Activated CD4-positive, alpha-beta T cell treated with anti-CD3 and anti-CD28 coated beads, Interleukin-2, amount 10 ng/mL, durations not matched to agents 24 days and 14 days (primary cell): Measurements from ENCODE around the gene HPN. TPM values are rescaled to one million over a fixed set of nuclear protein-coding genes. Genes with fewer than 3 reads are reported as not detected.
"Not testable (repeated sequence)": the region's sequence is repeated elsewhere in the genome, so short reads cannot be mapped to it uniquely, and the experiment has no call there.

Experiments
- DNase-seq: peaks from one replicate; pipeline ENCODE4 v3.0.0; 2022
- H3K27ac Mint-ChIP-seq: one replicate; pipeline ENCODE4 v1.8.0; 2022; ENCODE audit warnings: mild to moderate bottlenecking, mixed read lengths
- H3K27me3 Mint-ChIP-seq: one replicate; pipeline ENCODE4 v1.8.0; 2022; ENCODE audit warnings: mixed read lengths
- H3K36me3 Mint-ChIP-seq: one replicate; pipeline ENCODE4 v1.8.0; 2022; ENCODE audit warnings: low read depth, mild to moderate bottlenecking, mixed read lengths
- H3K4me1 Mint-ChIP-seq: one replicate; pipeline ENCODE4 v1.8.0; 2021; ENCODE audit warnings: mixed read lengths
- H3K4me3 Mint-ChIP-seq: one replicate; pipeline ENCODE4 v1.8.0; 2022; ENCODE audit warnings: mild to moderate bottlenecking, moderate library complexity, mixed read lengths
- H3K9me3 Mint-ChIP-seq: one replicate; pipeline ENCODE4 v1.8.0; 2021; ENCODE audit warnings: mixed read lengths
- intact Hi-C: fragments of 100-400 bp; cut with micrococcal nuclease; formaldehyde crosslinking; loops from one replicate; pipeline ENCODE4 v1.15.1; 2023
- total RNA-seq: library from RNA; stranded (reverse); gene quantifications from 2 replicates; pipeline ENCODE4 v1.2.3, GENCODE V29; 2022

Gene HPN
- total RNA-seq, 1 donor from 2014 or later = 0.09 TPM

DNA sequence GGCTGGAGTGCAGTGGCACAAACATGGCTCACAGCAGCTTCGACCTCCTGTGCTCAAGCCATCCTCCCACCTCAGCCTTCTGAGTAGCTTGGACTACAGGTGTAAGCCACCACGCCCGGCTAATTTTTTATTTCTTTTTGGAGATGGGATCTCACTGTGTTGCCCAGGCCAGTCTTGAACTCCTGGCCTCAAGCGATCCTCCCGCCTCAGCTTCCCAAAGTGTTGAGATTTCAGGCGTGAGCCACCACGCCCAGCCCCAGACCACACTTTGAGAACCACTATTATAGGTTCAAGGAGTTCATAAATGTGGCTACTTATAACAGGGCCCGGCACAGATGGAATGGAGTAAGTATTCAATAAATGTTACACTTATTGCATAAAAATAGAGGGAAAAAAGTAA is 14.5 kb upstream of the HPN start:
- H3K4me1 Mint-ChIP-seq = peaks cover 6% of the 10 kb centered on the region
- no peak for DNase-seq
- H3K27me3 Mint-ChIP-seq = peaks cover 10% of the 10 kb centered on the region
- peaks cover 43% of the 10 kb centered on the region for H3K36me3 Mint-ChIP-seq
- no peaks in the 10 kb centered on the region for H3K9me3 Mint-ChIP-seq
- no peak overlapping the region for H3K4me3 Mint-ChIP-seq
- H3K27ac Mint-ChIP-seq = no peak overlapping the region
- intact Hi-C loops = no loop called here

DNA sequence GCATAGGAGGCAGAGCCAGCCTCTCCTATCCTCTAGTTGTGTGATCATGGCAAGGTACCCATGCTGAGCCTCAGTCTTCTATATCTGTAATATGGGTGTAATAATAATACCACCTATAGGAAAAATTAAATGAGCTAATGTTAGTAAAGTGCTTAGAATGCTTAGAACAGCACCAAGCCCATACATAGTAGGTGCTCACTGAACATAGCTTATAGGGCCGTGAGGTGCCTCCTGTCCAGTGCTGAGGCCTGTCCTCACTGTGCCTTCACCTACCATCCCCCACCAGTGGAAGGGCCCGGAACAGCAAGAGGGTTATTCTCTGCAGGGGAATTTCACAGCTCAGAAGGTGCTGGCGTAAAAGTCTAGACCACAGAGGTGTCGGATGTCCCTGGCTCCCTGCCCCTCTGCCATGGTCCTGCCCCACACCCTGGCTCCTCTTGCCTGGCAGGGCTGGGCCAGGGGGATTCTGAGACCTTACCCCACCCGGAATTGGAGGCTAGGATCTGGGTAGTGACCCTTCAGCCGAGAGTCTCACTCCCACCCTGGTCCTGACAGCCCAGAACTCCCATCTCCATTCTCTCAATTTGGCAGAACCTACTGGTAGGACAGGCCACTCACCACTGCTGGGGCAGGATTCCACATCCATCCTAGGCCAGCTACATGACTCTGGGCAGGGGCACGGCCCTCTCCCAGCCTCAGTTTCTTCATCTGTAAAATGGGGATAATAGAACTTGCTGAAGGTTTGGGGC is 13.5 kb upstream of the HPN start:
- Mint-ChIP-seq H3K27me3 (peaks cover 17% of the 10 kb centered on the region), H3K9me3 (no peaks in the 10 kb centered on the region), H3K4me1 (peaks cover 6% of the 10 kb centered on the region), H3K36me3 (peaks cover 37% of the 10 kb centered on the region), H3K27ac (no peak overlapping the region), H3K4me3 (no peak overlapping the region)
- no peak for DNase-seq
- intact Hi-C loops = no loop called here

DNA sequence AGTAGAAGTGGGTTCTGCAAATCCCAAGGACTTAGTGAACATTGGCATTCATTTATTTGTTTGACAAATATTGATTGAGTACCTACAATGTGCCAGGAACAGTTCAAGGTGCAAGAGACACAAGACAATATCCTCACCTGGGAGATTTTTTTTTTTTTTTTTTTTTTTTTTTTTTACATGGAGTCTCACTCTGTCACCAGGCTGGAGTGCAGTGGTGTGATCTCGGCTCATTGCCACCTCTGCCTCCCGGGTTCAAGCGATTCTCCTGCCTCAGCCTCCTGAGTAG is 13.0 kb upstream of the HPN start:
- intact Hi-C loops, H3K9me3 Mint-ChIP-seq, DNase-seq, H3K27ac Mint-ChIP-seq, H3K4me1 Mint-ChIP-seq, H3K4me3 Mint-ChIP-seq: not testable (repeated sequence)
- peaks cover 35% of the 10 kb centered on the region for H3K36me3 Mint-ChIP-seq
- H3K27me3 Mint-ChIP-seq = peaks cover 22% of the 10 kb centered on the region

DNA sequence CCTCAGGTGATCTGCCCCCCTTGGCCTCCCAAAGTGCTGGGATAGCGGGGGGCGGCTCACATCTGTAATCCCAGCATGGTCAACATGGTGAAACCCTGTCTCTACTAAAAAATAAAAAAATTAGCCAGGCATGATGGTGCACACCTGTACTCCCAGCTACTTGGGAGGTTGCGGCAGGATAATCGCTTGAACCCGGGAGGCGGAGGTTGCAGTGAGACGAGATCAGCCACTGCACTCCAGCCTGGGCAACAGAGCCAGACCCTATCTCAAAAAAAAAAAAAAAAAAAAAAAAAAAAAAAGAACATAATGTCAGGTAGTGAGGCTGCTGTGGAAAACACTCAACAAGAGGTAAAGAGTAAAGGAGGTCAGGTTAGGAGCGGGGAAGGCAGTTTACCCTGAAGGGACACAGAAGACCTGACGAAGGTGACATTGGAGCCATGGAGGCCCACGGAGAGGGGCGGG is 12.2 kb upstream of the HPN start:
- peaks cover 22% of the 10 kb centered on the region for H3K27me3 Mint-ChIP-seq
- peak overlapping the region; percentile 52 for H3K4me3 Mint-ChIP-seq
- peaks cover 32% of the 10 kb centered on the region for H3K36me3 Mint-ChIP-seq
- DNase-seq, H3K4me1 Mint-ChIP-seq, intact Hi-C loops, H3K9me3 Mint-ChIP-seq, H3K27ac Mint-ChIP-seq: not testable (repeated sequence)

DNA sequence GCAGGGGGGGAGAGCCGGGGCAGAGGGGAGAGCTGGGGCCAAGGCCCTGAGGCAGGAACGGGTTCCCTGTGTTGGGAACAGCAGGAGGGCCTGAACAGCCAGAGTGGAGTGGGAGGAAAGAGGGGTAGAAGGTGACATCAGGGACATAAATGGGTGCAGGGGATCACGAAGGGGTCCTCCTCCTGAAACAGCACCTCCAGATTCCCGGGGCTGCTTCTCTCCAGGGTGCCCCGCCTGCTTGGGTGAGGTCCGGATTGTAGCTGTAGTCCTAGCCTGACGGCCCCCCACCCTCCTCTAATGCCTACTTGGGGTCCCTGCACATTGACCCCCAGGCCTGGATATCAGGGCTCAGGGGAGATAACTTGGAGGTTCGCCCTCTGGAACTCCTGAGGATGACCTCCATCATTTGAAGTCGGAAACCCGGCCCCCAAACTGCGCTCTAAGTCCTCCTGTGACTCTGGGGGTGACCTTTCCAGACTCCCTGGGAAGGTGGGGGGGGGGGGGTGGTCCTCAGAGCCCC is 11.7 kb upstream of the HPN start:
- Mint-ChIP-seq H3K27me3 (peaks cover 25% of the 10 kb centered on the region), H3K27ac (no peak overlapping the region), H3K4me1 (peaks cover 6% of the 10 kb centered on the region), H3K36me3 (peaks cover 28% of the 10 kb centered on the region), H3K4me3 (peak overlapping the region; percentile 52), H3K9me3 (no peaks in the 10 kb centered on the region)
- intact Hi-C loops = no loop called here
- no peak for DNase-seq

DNA sequence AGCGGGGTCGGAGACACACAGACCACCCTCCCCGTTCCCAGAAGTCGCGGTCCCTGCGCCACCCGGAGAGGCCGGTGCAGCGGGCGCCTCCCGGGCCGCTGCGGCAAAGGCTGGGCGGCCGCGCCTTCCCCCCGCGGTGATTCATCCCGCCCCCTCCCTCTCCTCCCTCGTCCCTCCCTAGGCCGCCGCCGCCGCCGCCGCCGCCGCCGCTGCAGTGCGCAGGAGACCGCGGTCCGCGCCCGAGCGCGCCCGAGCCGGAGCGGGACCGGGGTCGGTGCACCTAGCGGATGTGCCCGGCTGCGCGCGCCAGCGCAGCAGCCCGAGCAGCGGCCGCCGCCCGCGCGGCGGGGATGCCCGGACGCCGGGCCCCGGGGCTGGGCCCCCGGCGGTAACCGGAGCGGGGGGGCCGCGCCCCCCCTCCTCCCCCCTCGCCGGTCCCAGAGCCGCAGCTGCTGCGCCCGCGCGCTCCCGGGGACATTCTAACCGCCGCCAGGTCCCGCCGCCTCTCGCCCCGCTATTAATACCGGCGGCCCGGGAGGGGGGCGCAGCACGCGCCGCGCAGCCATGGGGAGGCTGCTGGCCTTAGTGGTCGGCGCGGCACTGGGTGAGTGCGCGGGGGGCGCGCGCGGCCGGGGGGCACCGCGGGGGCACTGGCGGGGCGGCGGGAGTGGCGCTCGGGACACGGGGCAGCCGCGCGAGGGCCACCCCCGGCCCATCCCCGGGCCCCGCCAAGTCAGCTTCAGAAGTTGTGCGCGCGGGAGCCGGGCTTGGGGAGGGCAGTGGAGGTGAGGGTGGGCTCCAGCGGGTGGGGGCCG is 11.1 kb upstream of the HPN start, which contains the start of gene SCN1B:
SCN1B (plus strand) TSS at position 214 of the 815 bp plus-strand sequence; CDS start at position 565, 351 bp downstream.
- H3K27ac Mint-ChIP-seq = no peak within 1 kb of the TSS
- no peaks in the 10 kb centered on the region for H3K9me3 Mint-ChIP-seq
- intact Hi-C loops = no loop called here
- H3K36me3 Mint-ChIP-seq = peaks cover 23% of the 10 kb centered on the region
- peak within 1 kb of the TSS; percentile 72 for H3K4me3 Mint-ChIP-seq
- H3K27me3 Mint-ChIP-seq = peaks cover 25% of the 10 kb centered on the region
- H3K4me1 Mint-ChIP-seq = peaks cover 6% of the 10 kb centered on the region
- DNase-seq = peak; percentile 85

DNA sequence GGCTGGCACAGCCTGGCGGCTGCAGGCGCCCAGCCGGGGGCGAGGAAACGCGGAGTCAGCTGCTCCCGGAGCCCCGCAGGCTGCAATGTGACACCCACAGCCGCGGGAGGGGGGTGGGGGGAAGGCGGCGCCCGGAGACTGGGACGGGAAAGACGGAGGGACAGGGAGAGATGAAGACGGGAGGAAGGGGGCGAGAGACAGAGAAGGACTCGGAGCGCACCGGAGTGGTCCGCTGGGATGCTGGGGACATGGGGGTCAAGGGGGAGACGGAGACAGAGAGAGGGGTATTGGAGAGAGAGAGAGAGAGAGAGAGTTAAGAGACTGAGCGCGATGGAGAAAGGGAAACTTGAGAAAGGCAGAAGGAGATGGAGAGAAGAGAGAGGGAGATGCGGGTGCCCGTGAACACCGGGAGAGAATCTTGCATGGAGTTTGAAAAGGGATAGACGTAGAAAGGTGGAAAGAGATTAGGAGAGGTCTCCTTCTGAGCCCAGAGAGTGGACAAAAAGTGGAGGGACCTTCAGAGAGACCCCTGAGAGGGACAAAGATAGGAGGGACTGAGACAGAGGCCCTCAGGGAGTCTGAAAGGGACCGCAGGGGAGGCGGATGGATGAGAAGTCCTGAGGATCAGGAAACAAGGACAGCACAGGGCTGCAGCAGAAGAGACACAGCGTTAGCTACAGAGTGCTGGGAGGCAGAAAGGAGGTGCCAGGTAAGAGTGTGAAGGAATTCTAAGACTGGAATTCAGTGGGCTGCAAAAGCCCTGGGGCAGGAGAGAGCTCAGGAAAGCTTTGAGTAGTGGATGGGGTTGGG is 10.2 kb upstream of the HPN start:
- H3K36me3 Mint-ChIP-seq = peaks cover 18% of the 10 kb centered on the region
- H3K27ac Mint-ChIP-seq = no peak overlapping the region
- no peaks in the 10 kb centered on the region for H3K9me3 Mint-ChIP-seq
- DNase-seq = no peak
- H3K4me3 Mint-ChIP-seq = peak overlapping the region; percentile 72
- H3K27me3 Mint-ChIP-seq = peaks cover 25% of the 10 kb centered on the region
- intact Hi-C loops = no loop called here
- H3K4me1 Mint-ChIP-seq = peaks cover 6% of the 10 kb centered on the region

DNA sequence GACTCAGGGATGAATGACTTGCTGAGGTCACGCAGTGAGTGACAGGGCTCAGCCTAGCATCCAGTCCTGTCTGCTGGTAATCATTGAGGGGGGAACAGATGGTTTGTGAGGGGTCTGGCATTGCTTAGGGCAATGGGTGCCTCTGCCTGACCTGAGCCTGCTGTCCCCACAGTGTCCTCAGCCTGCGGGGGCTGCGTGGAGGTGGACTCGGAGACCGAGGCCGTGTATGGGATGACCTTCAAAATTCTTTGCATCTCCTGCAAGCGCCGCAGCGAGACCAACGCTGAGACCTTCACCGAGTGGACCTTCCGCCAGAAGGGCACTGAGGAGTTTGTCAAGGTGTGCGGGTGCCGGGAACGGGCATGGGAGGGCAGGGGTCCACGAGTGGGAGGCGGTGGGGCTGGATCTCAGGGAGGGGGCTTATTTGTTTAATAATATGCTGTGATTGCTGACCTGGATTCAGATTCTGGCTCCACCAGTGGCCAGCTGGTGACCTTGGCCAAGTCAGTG is 9.1 kb upstream of the HPN start:
- DNase-seq = no peak
- peaks cover 6% of the 10 kb centered on the region for H3K4me1 Mint-ChIP-seq
- intact Hi-C loops = no loop called here
- H3K27ac Mint-ChIP-seq = no peak overlapping the region
- H3K4me3 Mint-ChIP-seq = no peak overlapping the region
- H3K9me3 Mint-ChIP-seq = no peaks in the 10 kb centered on the region
- peaks cover 9% of the 10 kb centered on the region for H3K36me3 Mint-ChIP-seq
- peaks cover 25% of the 10 kb centered on the region for H3K27me3 Mint-ChIP-seq

DNA sequence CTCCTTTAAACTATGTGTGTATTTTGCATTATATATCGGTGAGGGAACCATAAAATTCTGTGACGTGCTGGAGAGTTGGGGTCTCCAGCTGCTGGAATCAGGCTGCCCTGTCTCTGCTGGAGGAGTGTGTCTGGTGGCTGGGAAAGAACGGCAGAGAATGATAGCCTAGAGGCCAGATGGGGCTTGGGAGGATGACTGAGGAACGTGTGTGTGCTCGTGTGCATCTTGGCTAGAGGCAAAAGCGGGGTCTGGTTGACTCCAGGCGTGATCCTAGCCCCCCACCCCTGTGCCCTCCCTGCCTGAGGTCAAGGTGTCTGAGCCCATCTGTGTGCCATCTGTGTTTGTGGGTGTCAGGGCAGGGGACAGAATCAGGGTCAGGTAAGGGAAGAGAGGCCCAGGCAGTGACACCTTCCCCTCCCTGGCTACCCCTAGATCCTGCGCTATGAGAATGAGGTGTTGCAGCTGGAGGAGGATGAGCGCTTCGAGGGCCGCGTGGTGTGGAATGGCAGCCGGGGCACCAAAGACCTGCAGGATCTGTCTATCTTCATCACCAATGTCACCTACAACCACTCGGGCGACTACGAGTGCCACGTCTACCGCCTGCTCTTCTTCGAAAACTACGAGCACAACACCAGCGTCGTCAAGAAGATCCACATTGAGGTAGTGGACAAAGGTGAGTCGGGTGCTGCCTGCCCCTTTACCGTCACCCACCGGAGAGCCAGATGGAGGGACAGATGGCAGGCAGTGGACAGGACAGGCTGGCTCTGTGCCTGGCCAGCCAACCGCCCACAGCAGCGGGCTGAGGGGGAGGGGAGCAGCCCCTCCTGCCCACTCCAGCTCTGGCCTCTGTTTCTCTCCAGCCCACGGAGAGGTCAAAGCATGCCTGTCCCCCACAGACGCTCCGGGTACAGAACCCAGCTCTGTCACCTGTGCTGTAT is 8.2 kb upstream of the HPN start:
- Mint-ChIP-seq H3K9me3 (no peaks in the 10 kb centered on the region), H3K4me1 (peaks cover 6% of the 10 kb centered on the region), H3K27ac (no peak overlapping the region), H3K4me3 (no peak overlapping the region), H3K36me3 (peaks cover 2% of the 10 kb centered on the region), H3K27me3 (peaks cover 26% of the 10 kb centered on the region)
- intact Hi-C loops = no loop called here
- no peak for DNase-seq

DNA sequence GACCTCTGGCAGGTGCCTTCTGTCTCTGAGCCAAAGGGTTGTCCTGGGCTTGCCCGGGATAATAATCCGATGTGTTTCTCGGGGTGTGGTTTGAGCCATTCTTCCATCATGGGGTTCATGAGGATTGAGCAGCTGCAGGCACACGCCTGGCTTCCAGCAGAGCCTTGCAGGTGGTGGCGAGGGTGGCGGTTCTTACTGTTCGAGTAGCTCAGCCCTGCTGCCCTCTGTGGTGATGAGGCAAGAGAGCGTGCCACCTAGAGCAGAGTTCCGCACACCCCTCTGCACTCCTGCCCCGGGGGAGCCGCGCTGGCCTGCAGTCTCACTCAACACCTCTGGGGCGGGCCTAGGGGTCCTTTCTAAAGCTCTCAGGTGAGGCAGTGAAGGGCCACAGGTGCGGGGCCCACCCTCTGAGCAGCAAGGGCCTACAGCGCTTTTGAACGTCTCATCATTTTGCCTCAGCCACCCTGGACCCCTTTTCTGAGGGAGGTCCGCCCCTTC is 7.5 kb upstream of the HPN start:
- H3K27me3 Mint-ChIP-seq = peaks cover 29% of the 10 kb centered on the region
- no peak overlapping the region for H3K27ac Mint-ChIP-seq
- intact Hi-C loops = no loop called here
- DNase-seq = no peak
- peaks cover 6% of the 10 kb centered on the region for H3K4me1 Mint-ChIP-seq
- no peaks in the 10 kb centered on the region for H3K36me3 Mint-ChIP-seq
- no peaks in the 10 kb centered on the region for H3K9me3 Mint-ChIP-seq
- H3K4me3 Mint-ChIP-seq = no peak overlapping the region

DNA sequence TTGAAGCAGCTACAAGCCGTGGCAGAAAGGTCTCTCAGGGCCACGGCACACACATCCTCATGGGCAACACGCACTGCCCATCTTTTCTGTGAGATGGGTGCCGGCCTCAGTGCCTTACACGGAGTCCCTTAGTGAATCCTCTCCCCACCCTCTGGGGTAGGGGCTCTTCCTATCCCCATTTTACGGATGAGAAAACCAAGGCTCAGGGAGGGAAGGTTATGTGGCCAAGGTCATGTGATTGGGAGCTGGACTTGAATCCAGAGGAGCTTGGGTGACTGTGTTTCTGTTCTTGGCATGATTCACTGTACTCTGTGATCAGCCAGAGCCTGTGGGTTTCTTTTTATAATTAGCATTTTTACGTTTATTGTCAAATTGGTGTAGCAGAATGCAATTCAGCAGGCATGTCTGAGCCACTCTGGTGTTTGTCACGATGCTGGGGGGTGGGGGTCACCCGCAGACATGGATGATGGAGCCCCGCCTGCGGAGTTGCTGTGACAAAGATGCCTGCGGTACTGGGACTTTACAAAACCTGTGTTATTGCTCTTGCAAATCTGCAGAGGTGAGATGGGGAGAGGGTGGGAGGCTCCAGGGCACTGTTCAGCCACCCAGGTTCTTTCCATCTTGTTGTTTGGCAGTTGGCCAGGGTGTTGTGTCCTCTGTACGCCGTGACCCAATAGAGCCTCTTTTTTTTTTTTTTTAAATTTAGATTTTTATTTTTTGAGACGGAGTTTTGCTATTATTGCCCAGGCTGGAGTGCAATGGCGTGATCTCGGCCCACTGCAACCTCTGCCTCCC is 6.7 kb upstream of the HPN start:
- no peaks in the 10 kb centered on the region for H3K9me3 Mint-ChIP-seq
- H3K36me3 Mint-ChIP-seq = no peaks in the 10 kb centered on the region
- peaks cover 6% of the 10 kb centered on the region for H3K4me1 Mint-ChIP-seq
- peaks cover 28% of the 10 kb centered on the region for H3K27me3 Mint-ChIP-seq
- no peak for DNase-seq
- no peak overlapping the region for H3K27ac Mint-ChIP-seq
- intact Hi-C loops = no loop called here
- H3K4me3 Mint-ChIP-seq = no peak overlapping the region
